Measurements from ENCODE around the gene SRSF4. TPM values are rescaled to one million over a fixed set of nuclear protein-coding genes. Genes with fewer than 3 reads are reported as not detected.
A peak's percentile ranks its signal among the peaks of the same experiment; 100 is the strongest.

Gene SRSF4
- total RNA-seq, 1 donor from 2014 or later = 92.6 TPM

DNA sequence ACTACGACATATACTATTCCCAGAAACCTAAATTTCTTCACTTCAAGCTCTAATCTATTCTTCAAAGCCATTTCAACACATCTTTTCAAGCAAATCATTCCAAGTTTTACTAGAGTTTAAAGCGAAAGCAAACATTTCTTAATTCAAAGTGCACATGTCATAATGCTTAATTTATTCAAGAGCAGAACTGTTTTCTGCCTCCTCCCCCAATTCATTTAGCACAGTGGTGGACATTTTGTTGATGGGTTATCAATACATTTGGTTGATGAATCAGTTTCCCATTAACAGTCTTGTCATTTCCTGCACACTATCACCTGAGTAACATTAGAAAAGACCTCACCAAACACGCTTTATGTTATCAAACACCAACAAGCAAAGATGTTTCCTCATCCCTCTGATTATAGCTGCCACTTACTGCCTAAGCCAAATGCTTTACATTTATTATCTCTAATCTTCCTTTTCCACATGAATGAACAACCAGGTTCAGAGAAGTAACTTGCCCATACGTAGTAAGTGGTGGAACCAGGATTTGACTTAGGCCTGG is 2.0 kb downstream of the SRSF4 start:
- no peak for ATAC-seq (ENCODE audit: low read depth)
- peak overlapping the region; percentile 20 for H3K27ac Mint-ChIP-seq
- TF ChIP-seq, protein P1, sequence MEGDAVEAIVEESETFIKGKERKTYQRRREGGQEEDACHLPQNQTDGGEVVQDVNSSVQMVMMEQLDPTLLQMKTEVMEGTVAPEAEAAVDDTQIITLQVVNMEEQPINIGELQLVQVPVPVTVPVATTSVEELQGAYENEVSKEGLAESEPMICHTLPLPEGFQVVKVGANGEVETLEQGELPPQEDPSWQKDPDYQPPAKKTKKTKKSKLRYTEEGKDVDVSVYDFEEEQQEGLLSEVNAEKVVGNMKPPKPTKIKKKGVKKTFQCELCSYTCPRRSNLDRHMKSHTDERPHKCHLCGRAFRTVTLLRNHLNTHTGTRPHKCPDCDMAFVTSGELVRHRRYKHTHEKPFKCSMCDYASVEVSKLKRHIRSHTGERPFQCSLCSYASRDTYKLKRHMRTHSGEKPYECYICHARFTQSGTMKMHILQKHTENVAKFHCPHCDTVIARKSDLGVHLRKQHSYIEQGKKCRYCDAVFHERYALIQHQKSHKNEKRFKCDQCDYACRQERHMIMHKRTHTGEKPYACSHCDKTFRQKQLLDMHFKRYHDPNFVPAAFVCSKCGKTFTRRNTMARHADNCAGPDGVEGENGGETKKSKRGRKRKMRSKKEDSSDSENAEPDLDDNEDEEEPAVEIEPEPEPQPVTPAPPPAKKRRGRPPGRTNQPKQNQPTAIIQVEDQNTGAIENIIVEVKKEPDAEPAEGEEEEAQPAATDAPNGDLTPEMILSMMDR (IDR thresholded peaks at IDR 0.05) = no peak

DNA sequence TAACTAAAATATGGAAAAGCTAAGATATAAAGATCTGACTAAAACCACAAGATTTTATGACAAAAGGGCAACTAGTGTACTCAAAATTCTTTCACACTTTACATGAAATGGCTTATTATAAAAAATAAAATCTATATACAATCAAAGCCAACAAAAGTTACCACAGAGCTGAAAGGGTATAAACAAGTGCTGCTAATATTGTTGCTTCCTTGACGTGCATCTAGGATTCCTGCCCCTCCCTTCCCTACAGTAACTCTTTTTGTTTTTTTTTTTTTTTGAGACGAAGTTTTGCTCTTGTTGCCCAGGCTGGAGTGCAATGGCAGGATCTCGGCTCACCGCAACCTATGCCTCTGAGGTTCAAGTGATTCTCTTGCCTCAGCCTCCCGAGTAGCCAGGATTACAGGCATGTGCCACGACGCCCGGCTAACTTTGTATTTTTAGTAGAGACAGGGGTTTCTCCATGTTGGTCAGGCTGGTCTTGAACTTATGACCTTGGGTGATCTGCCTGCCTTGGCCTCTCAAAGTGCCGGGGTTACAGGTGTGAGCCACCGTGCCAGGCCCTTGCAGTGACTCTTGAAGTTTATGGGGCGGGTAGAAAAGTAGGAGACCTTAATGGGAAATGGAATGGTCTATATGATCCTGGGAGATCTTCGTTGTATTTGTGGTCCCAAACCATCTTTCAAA is 4.5 kb downstream of the SRSF4 start:
- no peak for ATAC-seq (ENCODE audit: low read depth)
- intact Hi-C loops (cut with micrococcal nuclease) = no loop called here
- no peak for DNase-seq
- Mint-ChIP-seq H3K9me3 (no peaks in the 10 kb centered on the region), H3K36me3 (ENCODE audit: low read depth) (peaks cover 42% of the 10 kb centered on the region), H3K27ac (peak overlapping the region; percentile 30), H3K4me1 (peaks cover 58% of the 10 kb centered on the region), H3K4me3 (no peak overlapping the region), H3K27me3 (no peaks in the 10 kb centered on the region)
- ChIA-PET POLR2A (no interaction called here), CTCF (no interaction called here)
- TF ChIP-seq, protein P1 (IDR thresholded peaks at IDR 0.05) = no peak

More for the DNA sequence above, 2.0 kb downstream of the SRSF4 start:
- ChIA-PET CTCF (interaction anchor here (3.0 to 3.9 kb wide), 2 partner anchors 17 to 23 kb away, joined by 20 to 25 read pairs; no protein-coding TSS in a partner anchor), POLR2A (interaction anchor here (0.6 to 3.0 kb wide), 3 partner anchors 119 to 532 kb away, joined by 8 to 27 read pairs (median 9); partner anchors contain the start of gene RNU11)
- no peaks in the 10 kb centered on the region for H3K27me3 Mint-ChIP-seq
- H3K36me3 Mint-ChIP-seq (ENCODE audit: low read depth) = peaks cover 33% of the 10 kb centered on the region
- DNase-seq = no peak
- peaks cover 51% of the 10 kb centered on the region for H3K4me1 Mint-ChIP-seq
- peak overlapping the region; percentile 95 for H3K4me3 Mint-ChIP-seq
- H3K9me3 Mint-ChIP-seq = no peaks in the 10 kb centered on the region
- intact Hi-C loops (cut with micrococcal nuclease) = loop anchor here (2.0 to 5.0 kb wide), 4 partner anchors 597 to 1538 kb away; partner anchors contain the start of gene RCC1

DNA sequence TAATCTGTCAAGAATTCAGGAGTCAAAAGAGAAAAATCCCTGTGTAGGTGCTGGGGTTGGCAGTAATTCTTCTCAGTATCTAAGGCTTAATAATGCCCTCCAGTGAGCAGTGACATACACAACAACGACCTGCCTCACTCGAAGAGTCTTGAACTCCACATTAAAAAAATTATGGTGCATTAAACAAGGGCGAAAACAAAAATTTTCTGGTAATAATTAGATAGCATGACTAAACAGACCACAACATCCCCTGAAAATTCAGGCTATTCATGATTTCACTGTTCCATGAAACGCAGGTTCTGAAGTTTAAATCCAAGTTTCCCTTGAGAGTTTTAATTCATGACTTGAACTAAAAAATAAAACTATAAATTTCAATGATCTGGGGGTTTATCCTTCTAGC is 5.1 kb downstream of the SRSF4 start:
- Mint-ChIP-seq H3K36me3 (ENCODE audit: low read depth) (peaks cover 43% of the 10 kb centered on the region), H3K9me3 (no peaks in the 10 kb centered on the region), H3K4me3 (no peak overlapping the region), H3K27me3 (no peaks in the 10 kb centered on the region), H3K4me1 (peaks cover 60% of the 10 kb centered on the region), H3K27ac (peak overlapping the region; percentile 61)
- no peak for ATAC-seq (ENCODE audit: low read depth)
- ChIA-PET CTCF (no interaction called here), POLR2A (no interaction called here)
- TF ChIP-seq, protein P1 (IDR thresholded peaks at IDR 0.05) = no peak
- no peak for DNase-seq
- intact Hi-C loops (cut with micrococcal nuclease) = no loop called here

DNA sequence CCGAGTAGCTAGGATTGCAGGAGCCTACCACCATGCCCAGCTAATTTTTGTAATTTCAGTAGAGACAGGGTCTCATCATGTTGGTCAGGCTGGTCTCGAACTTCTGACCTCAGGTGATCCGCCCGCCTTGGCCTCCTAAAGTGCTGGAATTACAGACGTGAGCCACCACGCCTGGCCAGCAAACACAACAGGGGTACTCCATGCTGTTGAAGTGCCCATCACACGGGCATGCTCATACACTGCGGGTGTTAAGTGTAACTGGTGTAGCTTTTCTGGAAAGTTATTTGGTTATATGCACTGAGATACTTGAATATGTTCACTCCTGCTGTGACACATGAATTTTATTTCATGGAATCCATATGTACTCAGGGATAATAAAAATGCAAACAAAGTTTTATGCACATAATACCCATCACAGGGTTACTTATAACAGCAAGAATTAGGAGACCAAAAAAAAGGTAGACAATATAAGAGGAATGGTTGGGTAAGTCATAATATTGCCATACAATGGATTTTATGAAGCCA is 9.2 kb downstream of the SRSF4 start:
- DNase-seq (no peak), ATAC-seq (ENCODE audit: low read depth) (no peak)
- ChIA-PET POLR2A (interaction anchor here (0.7 to 1.2 kb wide), 2 partner anchors 10 to 184 kb away, joined by 5 to 10 read pairs; no protein-coding TSS in a partner anchor), CTCF (interaction anchor here (2.0 kb wide), 1 partner anchor 9 kb away, joined by 7 read pairs; the partner anchor contains the start of gene SRSF4)
- Mint-ChIP-seq H3K9me3 (no peaks in the 10 kb centered on the region), H3K36me3 (ENCODE audit: low read depth) (peaks cover 47% of the 10 kb centered on the region), H3K27me3 (no peaks in the 10 kb centered on the region), H3K4me1 (peaks cover 56% of the 10 kb centered on the region), H3K4me3 (no peak overlapping the region), H3K27ac (no peak overlapping the region)
- TF ChIP-seq, protein P1 (IDR thresholded peaks at IDR 0.05) = no peak
- intact Hi-C loops (cut with micrococcal nuclease) = no loop called here

DNA sequence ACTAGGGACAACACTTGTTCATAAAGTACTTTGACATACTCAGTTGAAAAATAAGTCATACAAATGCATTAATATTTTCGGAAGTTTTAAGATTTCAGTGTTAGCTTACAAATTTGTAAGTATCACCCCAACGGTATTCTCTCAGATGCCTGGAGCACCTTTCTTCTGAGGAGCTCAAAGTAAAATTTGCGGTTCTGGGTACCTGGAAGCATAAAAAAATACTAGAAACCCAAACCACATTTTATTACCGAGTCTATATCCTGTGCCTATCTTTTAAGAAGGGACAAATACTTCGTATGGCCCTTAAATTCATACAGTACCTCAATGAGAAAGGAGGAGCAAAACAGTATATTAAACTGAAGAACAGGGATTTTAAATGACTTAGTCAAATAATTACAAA is 10.2 kb downstream of the SRSF4 start:
- POLR2A ChIA-PET = interaction anchor here (0.6 to 3.3 kb wide), 3 partner anchors 10 to 523 kb away, joined by 5 to 20 read pairs (median 7); partner anchors contain the start of genes RNU11 and SRSF4
- Mint-ChIP-seq H3K27ac (no peak overlapping the region), H3K4me3 (peak overlapping the region; percentile 60), H3K36me3 (ENCODE audit: low read depth) (peaks cover 51% of the 10 kb centered on the region), H3K4me1 (peaks cover 48% of the 10 kb centered on the region), H3K27me3 (no peaks in the 10 kb centered on the region), H3K9me3 (no peaks in the 10 kb centered on the region)
- ATAC-seq (ENCODE audit: low read depth) = no peak
- TF ChIP-seq, protein P1 (IDR thresholded peaks at IDR 0.05) = no peak
- no peak for DNase-seq
- intact Hi-C loops (cut with micrococcal nuclease) = loop anchor here (1.0 kb wide), 1 partner anchor 10 kb away; the partner anchor contains the start of gene SRSF4
- CTCF ChIA-PET = interaction anchor here (0.9 to 2.0 kb wide), 2 partner anchors 10 to 31 kb away, joined by 3 to 7 read pairs; partner anchors contain the start of gene SRSF4
